CD4-positive, alpha-beta T cell treated with Interleukin-21 for 1 hour (primary cell): ENCODE measurements around the gene HACL1.
A peak's percentile ranks its signal among the peaks of the same experiment; 100 is the strongest.

Experiments
- DNase-seq: peaks from one replicate; pipeline ENCODE4 v3.0.0-alpha.2; 2020

The HACL1 gene

GRCh38 chr3:15601399-15602145 is at the start of gene HACL1, which contains the start of gene BTD:
HACL1 (minus strand) TSS chr3:15601569; CDS start chr3:15601463, 106 bp downstream.
BTD (plus strand) TSS chr3:15601745; CDS start chr3:15635440, 33,695 bp downstream.
- DNase-seq, result peak; percentile 98

- DNase-seq, result no peak
Measured at GRCh38 chr3:15649858-15650257, 48.5 kb upstream of the HACL1 start.

DNA sequence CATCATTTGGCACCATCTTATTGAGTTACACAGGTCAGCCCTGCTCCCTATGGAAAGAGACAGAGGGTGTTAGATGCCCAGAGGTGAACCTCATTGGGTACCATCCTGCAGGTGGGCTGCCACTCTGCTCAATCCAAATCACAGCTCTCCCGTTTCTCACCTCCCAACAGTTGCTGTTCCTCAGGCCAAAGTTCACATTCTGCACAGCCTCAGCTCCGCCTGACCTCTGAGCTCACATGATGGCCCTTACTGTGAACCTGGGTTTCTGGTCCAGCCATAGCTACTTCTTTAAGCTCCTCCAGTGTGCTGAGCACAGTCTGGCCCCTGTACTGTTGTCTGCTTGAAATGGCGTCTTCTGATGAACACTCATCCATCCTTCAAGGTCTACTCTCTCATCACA is 48.0 kb upstream of the HACL1 start:
- no peak for DNase-seq

- peak; percentile 66 for DNase-seq
Measured at GRCh38 chr3:15647611-15648167, 46.3 kb upstream of the HACL1 start.

GRCh38 chr3:15646851-15647511 is 45.6 kb upstream of the HACL1 start:
- DNase-seq, result no peak

DNA sequence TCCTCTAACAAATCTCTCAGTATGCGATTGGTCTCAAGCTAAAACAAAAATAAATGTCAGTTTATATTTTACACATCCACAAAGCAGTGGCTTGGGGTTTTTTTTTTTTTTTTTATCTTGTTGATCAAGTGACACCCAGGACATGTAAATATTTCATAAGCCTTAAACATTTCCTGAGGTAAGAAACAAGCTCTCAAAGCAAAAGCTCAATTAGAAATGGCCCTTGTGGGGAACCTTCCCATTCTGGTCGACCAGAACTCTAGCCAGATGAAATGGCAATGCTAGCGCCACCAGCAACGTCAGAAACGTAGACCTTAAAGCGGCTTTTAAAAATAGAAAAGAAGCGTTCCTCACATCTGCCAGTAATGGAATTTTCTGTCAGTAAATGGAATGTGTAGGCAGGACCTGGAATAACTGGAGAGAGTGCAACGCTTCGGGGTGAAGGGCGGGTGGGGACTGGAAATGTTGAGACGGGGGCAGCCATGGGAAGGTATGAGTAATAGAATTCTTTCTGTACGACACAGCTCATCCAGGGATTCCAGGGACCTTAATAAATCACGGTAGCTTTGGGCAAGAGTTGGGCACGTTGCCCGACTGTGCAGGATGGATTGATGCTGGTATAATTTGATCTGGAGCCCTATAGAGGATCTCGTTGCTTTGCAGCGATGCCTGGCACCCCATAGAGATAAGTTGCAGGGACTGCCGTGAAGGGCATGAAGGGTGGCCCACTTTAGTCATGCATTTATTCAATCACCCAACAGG is 44.6 kb upstream of the HACL1 start:
- DNase-seq, result no peak

DNA sequence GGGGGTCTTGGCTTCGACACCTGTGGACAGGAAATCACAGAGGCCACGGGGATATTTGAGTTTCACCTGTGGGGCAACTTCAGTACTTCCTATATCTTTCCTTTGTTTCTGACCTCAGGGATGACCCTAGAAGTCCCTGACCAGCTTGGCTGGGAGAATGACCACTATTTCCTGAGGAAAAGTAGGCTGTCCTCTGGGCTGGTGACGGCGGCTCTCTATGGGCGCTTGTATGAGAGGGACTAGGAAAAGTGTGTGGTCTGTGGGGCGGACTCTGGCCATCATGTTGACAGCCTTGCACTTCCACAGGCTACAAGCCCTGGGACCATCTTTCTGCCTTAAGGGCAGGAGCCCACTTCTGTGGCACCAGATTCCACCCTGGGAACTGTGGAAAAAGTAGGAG is 43.9 kb upstream of the HACL1 start:
- DNase-seq, result no peak

DNA sequence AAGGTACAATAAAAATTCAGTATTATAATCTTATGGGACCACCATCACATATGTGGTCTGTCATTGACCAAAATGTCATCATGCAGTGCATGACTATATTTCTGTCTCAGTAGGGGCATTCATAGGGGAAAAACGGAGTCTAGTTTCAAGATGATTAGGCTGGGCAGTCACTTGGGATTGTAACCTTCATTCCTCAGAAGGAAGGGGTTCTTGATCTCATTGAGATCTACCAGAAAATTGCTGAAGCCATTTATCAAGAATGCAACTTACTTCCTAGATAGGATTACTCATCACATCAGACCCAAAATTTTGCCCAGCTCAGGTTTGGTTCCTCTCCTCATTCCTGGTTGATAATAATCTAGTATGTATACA is 37.5 kb upstream of the HACL1 start:
- DNase-seq, result no peak

DNA sequence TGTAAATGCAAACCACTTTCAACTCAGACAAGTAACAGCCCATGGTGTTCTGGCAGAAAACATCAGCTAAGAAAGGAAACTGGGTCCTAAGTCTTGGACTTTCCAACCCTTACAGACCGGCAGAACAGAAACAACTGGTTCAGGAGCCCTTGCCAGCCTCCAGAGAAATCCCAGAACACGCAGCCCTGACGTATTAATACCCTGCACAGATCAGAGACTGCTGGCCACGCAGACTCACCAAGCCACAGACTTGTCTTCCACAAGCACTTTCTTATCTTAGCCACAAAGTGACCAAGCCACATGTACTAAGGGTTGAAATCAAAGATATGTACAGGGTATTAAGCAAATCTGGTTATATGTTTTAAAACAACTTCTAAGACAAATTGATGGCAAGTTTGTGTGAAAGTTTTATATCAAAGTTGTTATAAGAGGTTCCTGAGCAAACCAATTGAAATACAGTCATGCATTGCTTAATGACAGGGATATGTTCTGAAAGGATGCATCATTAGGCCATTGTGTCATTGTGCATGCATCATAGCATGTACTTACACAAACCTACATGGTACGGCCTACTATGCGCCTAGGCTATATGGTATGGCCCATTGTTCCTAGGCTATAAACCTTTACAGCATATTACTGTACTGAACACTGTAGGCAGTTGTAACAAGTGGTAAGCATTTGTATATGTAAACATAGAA is 37.0 kb upstream of the HACL1 start:
- DNase-seq, result no peak

DNA sequence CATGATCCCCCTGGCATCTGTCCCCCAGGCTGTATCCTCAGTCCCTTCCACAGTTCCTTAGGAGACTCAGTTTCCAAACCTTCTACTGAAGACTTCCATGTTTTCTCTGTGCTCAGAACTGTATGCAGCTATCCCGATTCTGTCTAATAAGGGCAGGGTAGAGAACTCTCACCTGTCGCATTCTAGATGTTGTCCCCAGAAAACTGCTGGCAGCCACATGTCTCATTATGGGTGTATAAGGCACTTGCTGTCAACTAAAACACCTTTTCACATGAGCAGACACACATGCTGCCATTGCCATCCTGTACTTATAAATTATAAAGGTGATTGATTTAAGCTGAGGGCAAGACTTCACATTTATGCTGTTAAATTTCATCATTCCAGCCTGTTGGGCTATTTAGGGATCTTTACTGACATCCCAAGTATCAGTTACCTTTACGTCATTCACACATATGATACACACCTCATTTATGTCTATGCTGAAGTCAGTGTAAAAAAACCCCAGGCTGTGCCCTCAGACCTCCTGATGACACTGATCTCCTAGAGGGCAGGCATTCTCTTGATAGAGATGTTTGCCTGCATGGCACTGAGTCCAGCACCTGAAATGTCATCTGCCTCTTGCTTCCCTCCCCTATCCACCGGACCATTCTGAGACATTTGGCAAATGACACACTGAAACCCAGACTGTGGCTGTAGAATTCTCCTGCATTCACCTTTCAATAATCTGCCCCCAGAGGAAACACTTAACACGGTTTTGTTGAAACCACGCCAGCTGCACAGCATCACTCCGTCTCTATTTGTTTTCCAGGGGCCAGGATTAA is 36.0 kb upstream of the HACL1 start:
- DNase-seq, result no peak

DNA sequence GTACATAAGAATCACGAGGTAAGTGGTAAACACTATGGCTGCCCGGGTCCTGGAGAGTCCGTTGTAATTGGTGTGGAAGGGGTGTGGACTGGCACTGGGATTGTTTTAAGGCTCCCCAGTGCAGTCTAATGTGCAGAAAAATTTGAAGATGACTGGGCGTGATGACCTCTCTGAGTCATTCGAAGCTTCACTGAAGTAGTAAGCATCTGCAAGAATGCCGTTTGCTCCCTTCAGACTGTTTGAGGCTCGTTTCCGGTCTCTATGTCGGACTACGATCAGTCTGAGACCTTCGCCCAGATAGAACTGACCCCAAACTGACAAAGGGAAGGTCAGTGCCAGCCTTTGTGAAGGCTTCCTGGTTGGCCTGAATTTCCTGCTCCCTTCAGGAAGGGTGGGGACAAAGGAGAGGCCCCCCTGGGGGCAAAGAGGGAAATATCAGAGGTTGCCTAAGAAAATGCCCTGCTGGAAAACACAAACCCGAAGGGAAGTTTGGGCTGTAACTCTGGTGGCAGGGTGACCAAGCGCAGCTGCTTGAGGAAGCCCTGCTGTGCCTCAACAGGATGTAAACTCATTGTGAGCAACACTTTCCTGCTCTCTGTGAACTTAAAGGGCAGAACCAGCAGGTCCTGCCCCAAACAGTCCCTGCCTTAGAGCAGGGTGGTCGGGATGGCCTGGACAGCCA is 34.8 kb upstream of the HACL1 start:
- peak; percentile 13 for DNase-seq

GRCh38 chr3:15635121-15635661 is 33.8 kb upstream of the HACL1 start:
- DNase-seq, result no peak

DNA sequence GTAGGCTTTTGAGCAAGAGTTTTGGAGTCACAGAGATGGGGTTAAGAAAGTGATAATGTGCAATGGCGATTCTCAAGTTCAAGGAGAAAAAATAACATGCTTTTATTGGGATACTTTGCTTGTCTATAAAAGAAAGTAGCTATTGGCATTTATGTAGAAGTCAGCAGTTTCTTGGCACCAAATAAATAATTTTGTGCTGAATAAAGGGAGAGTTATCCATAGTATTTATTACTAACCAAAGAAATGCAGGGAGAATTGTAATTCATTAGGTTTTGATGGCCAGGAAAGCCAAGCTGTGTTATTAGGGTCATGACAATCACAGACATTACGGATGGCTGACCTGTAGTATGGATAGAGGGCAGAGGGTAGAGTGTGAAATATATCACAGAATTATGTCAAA is 33.3 kb upstream of the HACL1 start:
- DNase-seq, result no peak

DNA sequence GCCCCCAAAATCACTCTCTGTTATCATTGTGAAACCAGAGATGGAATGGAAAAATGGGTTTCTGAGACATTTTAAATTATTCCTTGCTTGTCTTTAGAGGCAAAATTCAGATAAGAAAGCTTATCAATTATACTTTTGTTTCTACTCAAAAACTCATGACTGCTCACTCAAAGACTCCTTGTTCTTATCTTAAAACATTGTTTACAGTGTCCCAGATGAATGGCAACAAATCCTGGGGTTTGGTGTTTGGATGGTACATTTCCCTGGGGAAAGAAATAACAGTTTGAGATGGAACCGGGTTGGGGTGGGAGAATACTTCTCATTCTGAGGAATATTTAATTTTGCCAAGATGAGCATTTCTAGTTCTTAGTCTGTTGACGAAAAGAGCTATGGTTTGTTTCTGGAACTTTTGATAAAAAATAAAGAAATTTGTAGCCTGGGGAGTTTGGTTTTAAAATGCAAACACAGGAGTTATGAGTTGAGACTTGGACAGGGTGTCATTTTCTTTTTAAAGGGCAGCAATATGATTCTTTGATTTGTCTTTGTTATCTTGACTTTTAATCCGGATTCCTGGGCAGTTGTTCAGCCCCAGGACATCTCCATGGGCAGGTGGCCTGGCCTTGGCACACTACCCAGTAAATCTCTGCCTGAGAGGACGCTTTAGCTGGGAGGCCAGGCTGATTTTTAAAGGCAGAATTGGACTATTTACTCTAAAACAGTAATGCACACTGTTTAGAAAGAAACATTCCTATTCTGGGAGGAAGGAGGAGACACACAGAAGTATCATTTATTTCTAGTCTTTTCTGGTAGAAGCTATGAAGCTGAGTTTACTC is 32.6 kb upstream of the HACL1 start:
- no peak for DNase-seq

DNA sequence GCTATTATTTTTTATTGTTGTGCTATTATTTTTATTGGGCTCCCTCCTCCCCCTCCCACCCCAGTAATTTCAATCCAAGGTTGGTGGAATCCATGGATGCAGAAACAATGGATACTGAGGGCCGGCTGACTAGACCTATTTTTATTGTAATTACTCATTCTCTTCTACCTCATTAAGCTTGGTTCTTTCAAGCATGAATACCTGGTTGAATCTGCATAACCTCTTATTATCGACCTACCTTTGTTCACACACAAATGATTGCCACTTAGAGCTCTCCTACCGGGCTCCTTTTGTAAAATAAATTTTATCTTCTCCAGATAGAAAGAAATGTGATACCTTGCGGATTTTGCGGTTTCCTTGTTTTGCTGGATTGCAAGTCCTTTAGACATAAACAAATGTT is 31.8 kb upstream of the HACL1 start:
- DNase-seq, result no peak

GRCh38 chr3:15632212-15632580 is 30.8 kb upstream of the HACL1 start:
- DNase-seq, result no peak

DNA sequence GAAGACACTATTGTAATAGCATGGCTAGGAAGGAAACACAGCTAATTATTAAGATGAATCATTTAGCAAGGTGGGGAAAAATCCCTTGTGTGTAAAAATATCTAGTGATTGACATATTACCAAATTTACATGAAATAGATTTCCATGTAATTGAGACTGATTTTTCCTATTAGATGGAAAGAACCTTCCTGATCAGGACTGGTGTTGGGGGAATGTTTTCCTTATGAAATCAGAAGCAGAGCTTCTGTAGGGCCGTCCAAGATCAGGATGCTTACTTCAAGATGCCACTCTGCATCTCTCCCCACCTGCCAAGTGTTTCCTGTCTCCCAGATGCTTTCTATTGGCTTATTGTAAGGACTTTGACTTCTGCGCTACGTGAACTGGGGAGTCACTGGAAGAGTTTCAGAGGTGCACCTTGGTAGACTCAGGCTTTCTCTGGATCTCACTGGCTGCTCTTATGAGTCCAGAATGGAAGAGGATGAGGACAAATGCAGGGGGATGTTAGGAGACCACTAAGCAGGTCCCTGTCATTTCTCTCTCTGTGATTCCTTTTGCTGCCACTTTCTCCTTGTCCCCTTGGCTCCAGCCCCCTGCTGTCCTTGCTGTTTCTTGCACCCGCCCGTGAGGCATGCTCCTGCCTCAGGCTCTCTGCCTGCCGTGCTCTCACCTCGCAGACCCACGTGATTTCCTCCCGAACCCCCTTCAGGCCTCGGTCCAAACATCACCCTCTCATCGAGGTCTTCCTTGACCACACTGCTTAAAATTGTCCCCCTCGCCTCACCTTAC is 30.2 kb upstream of the HACL1 start:
- DNase-seq, result no peak

DNA sequence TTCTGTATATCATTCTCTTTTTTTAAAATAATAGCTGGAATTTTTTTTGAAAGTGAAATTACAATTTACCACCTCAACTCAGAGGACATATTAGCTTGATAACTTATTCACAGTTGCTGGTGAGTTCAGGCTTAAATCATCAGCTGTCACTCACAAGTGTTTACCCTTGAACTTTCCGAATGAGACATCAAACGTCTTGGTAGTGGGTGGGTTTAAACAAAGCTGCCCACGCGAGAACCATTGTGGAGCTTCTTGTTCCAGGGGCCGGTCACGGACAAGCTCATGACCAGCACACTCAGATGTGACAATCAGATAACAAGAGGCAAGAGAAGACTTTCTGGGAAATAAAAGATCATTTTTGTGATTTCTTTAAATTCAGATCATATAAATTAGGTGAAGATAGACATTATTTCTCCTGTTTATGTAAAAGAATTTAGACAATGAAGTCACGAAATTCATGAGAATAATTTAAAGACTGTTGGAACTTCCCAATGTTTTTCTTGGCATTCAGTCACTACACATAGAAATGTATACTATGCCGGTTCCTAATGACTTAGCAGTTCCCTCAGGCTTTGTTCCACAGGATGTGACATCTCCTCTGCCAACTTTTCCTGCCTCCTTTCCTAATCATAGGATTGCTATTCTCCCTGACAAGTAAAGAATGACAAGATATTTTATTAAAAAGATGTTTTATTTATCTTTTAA is 29.4 kb upstream of the HACL1 start:
- no peak for DNase-seq
